SK-N-SH (cell line): ENCODE measurements around the gene SECTM1. TPM values are rescaled to one million over a fixed set of nuclear protein-coding genes. Genes with fewer than 3 reads are reported as not detected.

Experiments
- CTCF ChIA-PET: fragments of 300-600, 350-600 bp; formaldehyde crosslinking; extraction: SDS; loops from one replicate; lab custom pipeline; 2021; lab: Yijun Ruan, JAX
- POLR2A ChIA-PET: fragments of 350-600 bp; sonication (Branson Sonifier 250); formaldehyde crosslinking; extraction: SDS; loops from one replicate; lab custom pipeline; 2020; ENCODE audit warnings: antibody characterized with exemption, inconsistent platforms; lab: Yijun Ruan, JAX
- DNase-seq: peaks from one replicate; pipeline ENCODE4 v3.0.0; 2012
- H2AFZ ChIP-seq: fragments of 200-600 bp; sonication (generic); 2 replicates; pipeline ENCODE4 v1.8.1; 2016; ENCODE audit warnings: antibody characterized with exemption, mild to moderate bottlenecking, low read depth
- H3F3A ChIP-seq: fragments of 200-600 bp; sonication (generic); replicated peaks from 2 replicates; pipeline ENCODE3; 2016; ENCODE audit warnings: antibody characterized with exemption, mild to moderate bottlenecking; ENCODE audit not compliant: insufficient read depth
- H3K27ac ChIP-seq, 2 experiments: fragments of 200-500 bp in 1 of 2; fragments of 200-600 bp in 1 of 2; sonication (Bioruptor generic) in 1 of 2; sonication (generic), shearing (Covaris generic) in 1 of 2; 2 replicates each; pipeline versions ENCODE4 v1.5.1 to v1.6.1; 2014 to 2016; ENCODE audit warnings: low read depth in 2 of 2, inconsistent platforms in 1 of 2, low read length in 1 of 2, mild to moderate bottlenecking in 1 of 2, mixed read lengths in 1 of 2
- H3K27me3 ChIP-seq: fragments of 200-600 bp; sonication (generic), shearing (Covaris generic); 2 replicates; pipeline ENCODE4 v1.6.1; 2016; ENCODE audit warnings: mixed run types; ENCODE audit not compliant: insufficient read depth
- H3K36me3 ChIP-seq, 2 experiments: fragments of 200-500 bp in 1 of 2; fragments of 200-600 bp in 1 of 2; sonication (Bioruptor generic) in 1 of 2; sonication (generic) in 1 of 2; replicated peaks in 1 of 2; 2 replicates each; pipeline versions ENCODE3 to v1.5.1; 2014 to 2016; ENCODE audit warnings: low read length in 1 of 2, mild to moderate bottlenecking in 1 of 2; ENCODE audit not compliant: insufficient read depth in 2 of 2, control insufficient read depth in 1 of 2
- H3K4me1 ChIP-seq, 2 experiments: fragments of 200-500 bp in 1 of 2; fragments of 200-600 bp in 1 of 2; sonication (Bioruptor generic) in 1 of 2; sonication (generic), shearing (Covaris generic) in 1 of 2; 2 replicates each; pipeline versions ENCODE4 v1.5.1 to v1.6.1; 2014 to 2016; ENCODE audit warnings: low read depth in 1 of 2, low read length in 1 of 2, mixed run types in 1 of 2; ENCODE audit not compliant: insufficient read depth in 2 of 2, control insufficient read depth in 1 of 2
- H3K4me2 ChIP-seq: fragments of 200-600 bp; sonication (generic), shearing (Covaris generic); 2 replicates; pipeline ENCODE4 v1.6.1; 2017; ENCODE audit warnings: mixed run types
- H3K4me3 ChIP-seq, 2 experiments: fragments of 200-500 bp in 1 of 2; fragments of 200-600 bp in 1 of 2; sonication (Bioruptor generic) in 1 of 2; sonication (generic), shearing (Covaris generic) in 1 of 2; 2 replicates each; pipeline versions ENCODE4 v1.5.1 to v1.8.1; 2014 to 2016; ENCODE audit warnings: low read depth in 2 of 2, inconsistent platforms in 1 of 2, low read length in 1 of 2, mild to moderate bottlenecking in 1 of 2, mixed read lengths in 1 of 2, moderate library complexity in 1 of 2
- H3K79me2 ChIP-seq: fragments of 200-600 bp; sonication (generic); 2 replicates; pipeline ENCODE4 v1.8.1; 2017; ENCODE audit warnings: mild to moderate bottlenecking; ENCODE audit not compliant: insufficient read depth
- H3K9ac ChIP-seq: fragments of 200-600 bp; sonication (generic); 2 replicates; pipeline ENCODE4 v1.6.1; 2017; ENCODE audit warnings: mixed run types
- H3K9me2 ChIP-seq: fragments of 200-600 bp; sonication (generic); 2 replicates; pipeline ENCODE4 v1.6.1; 2017; ENCODE audit warnings: mixed run types
- H3K9me3 ChIP-seq: fragments of 200-600 bp; sonication (generic); 2 replicates; pipeline ENCODE4 v1.6.1; 2017; ENCODE audit warnings: mixed run types, mild to moderate bottlenecking, moderate library complexity
- H4K20me1 ChIP-seq: fragments of 200-600 bp; sonication (generic); 2 replicates; pipeline ENCODE4 v1.6.1; 2017; ENCODE audit warnings: mild to moderate bottlenecking, mixed run types; ENCODE audit not compliant: insufficient read depth
- ELF1 ChIP-seq: IDR thresholded peaks from 2 replicates; pipeline ENCODE4 v1.4.0; 2012
- FOSL2 ChIP-seq: IDR thresholded peaks from 2 replicates; pipeline ENCODE4 v1.4.0; 2012; ENCODE audit warnings: low read depth, mild to moderate bottlenecking, moderate library complexity, borderline replicate concordance
- FOXJ3 ChIP-seq: sonication (generic); formaldehyde crosslinking; IDR thresholded peaks from 2 replicates; pipeline ENCODE4 v1.5.1; 2020; ENCODE audit warnings: mild to moderate bottlenecking, missing genetic modification reagents
- FOXM1 ChIP-seq: IDR thresholded peaks from 2 replicates; pipeline ENCODE4 v1.4.0; 2012; ENCODE audit warnings: low read depth, mild to moderate bottlenecking
- JUND ChIP-seq: IDR thresholded peaks from 2 replicates; pipeline ENCODE4 v1.4.0; 2012
- MAX ChIP-seq: IDR thresholded peaks from 2 replicates; pipeline ENCODE4 v1.4.0; 2012; ENCODE audit warnings: low read depth
- MEF2A ChIP-seq: IDR thresholded peaks from 2 replicates; pipeline ENCODE4 v1.4.0; 2012; ENCODE audit warnings: low read depth, borderline replicate concordance
- MXI1 ChIP-seq: IDR thresholded peaks from 2 replicates; pipeline ENCODE4 v1.6.1; 2012; ENCODE audit warnings: mild to moderate bottlenecking, low read depth, low read length, improper control_type of control experiment
- NFIC ChIP-seq: IDR thresholded peaks from 2 replicates; pipeline ENCODE4 v1.4.0; 2012; ENCODE audit warnings: borderline replicate concordance
- PBX3 ChIP-seq: IDR thresholded peaks from 2 replicates; pipeline ENCODE4; 2012
- POLR2AphosphoS5 ChIP-seq: IDR thresholded peaks from 2 replicates; pipeline ENCODE4 v1.6.1; 2012; ENCODE audit warnings: low read depth, low read length
- SIN3A ChIP-seq: IDR thresholded peaks from 2 replicates; pipeline ENCODE4 v1.6.1; 2012; ENCODE audit warnings: low read depth, mild to moderate bottlenecking, low read length, moderate library complexity, borderline replicate concordance
- TEAD4 ChIP-seq: IDR thresholded peaks from 2 replicates; pipeline ENCODE4 v1.4.0; 2012; ENCODE audit warnings: mild to moderate bottlenecking, borderline replicate concordance; ENCODE audit not compliant: insufficient read depth
- WGBS: methylation state at CpG from one replicate; pipeline ENCODE4 v1.1.6; 2017; ENCODE audit warnings: low lambda C conversion rate; 5-methylcytosine and 5-hydroxymethylcytosine counted together
- polyA plus RNA-seq, 3 experiments: library from polyadenylated mRNA; depleted of rRNA; stranded (reverse); fragments of >200 nt; gene quantifications; 2 replicates each; pipeline ENCODE4 v1.2.3, GENCODE V29; 2012
- TF ChIP-seq, protein P1 (sequence below): IDR thresholded peaks from 2 replicates; pipeline ENCODE4 v1.4.0; 2012; ENCODE audit warnings: low read depth, borderline replicate concordance
- TF ChIP-seq, protein P2 (sequence below): IDR thresholded peaks from 2 replicates; pipeline ENCODE4 v1.6.1; 2012; ENCODE audit warnings: mild to moderate bottlenecking, low read depth, low read length, moderate library complexity

Gene SECTM1
- polyA plus RNA-seq, 1 of the 3 experiments (the other 2 are of a cell fraction): 3.8 TPM

DNA sequence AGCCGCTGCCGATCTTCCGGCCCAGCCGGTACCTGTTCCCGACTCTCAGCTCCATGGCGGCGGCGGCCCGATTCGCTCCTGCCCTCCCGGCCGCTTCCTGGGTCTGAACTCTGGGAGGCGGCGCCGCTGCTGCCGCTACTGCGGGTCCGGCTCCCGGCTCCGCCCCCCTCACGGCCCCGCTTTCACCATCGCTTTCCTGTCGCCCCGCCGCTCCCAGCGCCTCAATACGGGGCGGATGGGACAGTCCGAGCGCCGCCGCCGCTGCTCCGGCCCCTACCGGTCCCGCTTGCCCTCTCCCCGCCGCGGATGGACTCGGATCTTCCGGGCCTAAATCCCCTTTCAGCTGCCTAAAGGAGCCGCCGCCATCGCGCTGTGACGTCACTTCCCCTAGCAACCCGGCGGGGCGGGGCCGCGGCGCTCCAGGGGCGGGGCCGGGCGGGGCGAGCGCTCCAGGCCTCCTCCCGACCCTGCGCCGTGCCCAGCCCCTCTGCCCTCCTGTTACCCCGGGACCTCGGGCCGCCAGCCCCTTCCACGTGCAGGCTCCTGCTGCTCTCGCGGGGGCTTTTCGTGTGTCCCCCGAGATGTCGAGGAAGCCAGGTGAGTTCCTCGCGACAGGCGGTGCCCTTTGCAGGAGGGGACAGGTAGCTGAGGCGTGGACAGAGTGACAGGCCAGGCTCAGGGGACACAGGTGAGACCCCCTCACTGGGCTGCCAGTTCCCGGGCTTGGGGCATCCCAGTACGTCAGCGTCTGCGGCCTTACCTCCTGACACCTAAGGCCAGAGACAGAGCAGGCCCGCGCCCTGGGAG lies 60.0 kb downstream of the SECTM1 start, which contains the start of gene CSNK1D (continued):
- TF ChIP-seq, protein P1, sequence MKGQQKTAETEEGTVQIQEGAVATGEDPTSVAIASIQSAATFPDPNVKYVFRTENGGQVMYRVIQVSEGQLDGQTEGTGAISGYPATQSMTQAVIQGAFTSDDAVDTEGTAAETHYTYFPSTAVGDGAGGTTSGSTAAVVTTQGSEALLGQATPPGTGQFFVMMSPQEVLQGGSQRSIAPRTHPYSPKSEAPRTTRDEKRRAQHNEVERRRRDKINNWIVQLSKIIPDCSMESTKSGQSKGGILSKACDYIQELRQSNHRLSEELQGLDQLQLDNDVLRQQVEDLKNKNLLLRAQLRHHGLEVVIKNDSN: no peak
- TF ChIP-seq JUND (no peak), TEAD4 (no peak), FOXJ3 (CRISPR knock-in tag) (no peak), MEF2A (no peak), NFIC (no peak), POLR2AphosphoS5 (peak; percentile 85), MAX (peak; percentile 85; the same call in 1 of the 2 replicates), PBX3 (no peak; the same call in 1 of the 2 replicates), ELF1 (no peak; the same call in 1 of the 2 replicates), FOSL2 (no peak)

DNA sequence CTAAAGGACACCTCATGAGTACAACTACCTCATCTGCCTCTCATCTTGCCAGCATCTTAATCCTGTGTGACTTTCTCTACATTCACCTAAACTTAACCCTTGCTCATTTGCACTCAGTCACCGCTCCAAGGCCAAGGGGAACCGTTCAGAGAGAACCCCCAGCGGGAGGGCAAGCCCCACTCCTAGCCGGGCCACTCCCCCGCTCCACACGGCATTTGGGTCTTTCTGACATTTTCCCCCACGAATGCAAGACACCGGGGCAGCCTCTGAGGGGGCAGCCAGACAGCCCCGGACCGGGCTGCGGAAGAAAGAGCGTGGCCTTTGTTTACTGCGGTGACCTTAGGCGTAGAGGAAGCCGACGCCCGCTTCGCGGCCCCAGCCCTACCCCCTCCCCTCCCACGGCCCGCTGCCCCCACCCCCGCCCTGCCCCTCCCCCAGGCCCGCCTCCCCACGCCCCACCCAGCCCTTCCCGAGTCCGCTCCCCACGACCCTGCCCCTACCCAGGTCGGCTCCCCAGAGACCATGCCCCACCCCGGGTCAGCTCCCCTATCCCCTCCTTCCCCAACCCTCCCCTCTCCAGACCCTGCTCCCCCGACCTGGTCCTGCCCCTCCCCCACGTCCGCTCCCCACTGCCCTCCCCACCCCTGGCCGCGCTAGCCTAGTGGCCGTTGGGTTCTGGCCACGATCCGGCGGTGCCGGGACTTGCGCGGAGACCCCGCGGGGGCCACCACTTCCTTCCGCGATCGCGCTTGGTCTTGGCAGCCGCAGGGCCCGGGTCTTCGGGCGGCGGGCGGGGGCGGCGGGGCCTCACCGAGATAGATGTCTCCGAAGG lies 60.9 kb downstream of the SECTM1 start:
- Histone ChIP-seq H3K4me3 (peak overlapping the region; percentile 81 to 91), H3K27me3 (no peaks in the 10 kb centered on the region), H4K20me1 (peaks cover 50% of the 10 kb centered on the region), H2AFZ (peak overlapping the region; percentile 71; the same call in 1 of the 2 replicates), H3F3A (peaks cover 15% of the 10 kb centered on the region), H3K36me3 (peaks cover 11 to 34% of the 10 kb centered on the region in 2 experiments), H3K79me2 (peaks cover 60% of the 10 kb centered on the region), H3K4me2 (peak overlapping the region; percentile 98), H3K9me3 (no peaks in the 10 kb centered on the region), H3K4me1 (peaks cover 36 to 52% of the 10 kb centered on the region in 2 experiments), H3K9me2 (no peaks in the 10 kb centered on the region), H3K9ac (peak overlapping the region; percentile 98), H3K27ac (peak overlapping the region; percentile 90 to 94)
- peak; percentile 92 for DNase-seq
- ChIA-PET CTCF (interaction anchor here (1.3 to 3.2 kb wide), 4 partner anchors 11 to 37 kb away, joined by 3 to 13 read pairs (median 4); no protein-coding TSS in a partner anchor), POLR2A (interaction anchor here (0.7 to 2.3 kb wide), 4 partner anchors 11 to 58 kb away, joined by 3 to 21 read pairs (median 10); no protein-coding TSS in a partner anchor)
- 2% methylated on average over 56 of the region's 57 CpGs for WGBS
- TF ChIP-seq ELF1: no peak
- TF ChIP-seq, protein P2, sequence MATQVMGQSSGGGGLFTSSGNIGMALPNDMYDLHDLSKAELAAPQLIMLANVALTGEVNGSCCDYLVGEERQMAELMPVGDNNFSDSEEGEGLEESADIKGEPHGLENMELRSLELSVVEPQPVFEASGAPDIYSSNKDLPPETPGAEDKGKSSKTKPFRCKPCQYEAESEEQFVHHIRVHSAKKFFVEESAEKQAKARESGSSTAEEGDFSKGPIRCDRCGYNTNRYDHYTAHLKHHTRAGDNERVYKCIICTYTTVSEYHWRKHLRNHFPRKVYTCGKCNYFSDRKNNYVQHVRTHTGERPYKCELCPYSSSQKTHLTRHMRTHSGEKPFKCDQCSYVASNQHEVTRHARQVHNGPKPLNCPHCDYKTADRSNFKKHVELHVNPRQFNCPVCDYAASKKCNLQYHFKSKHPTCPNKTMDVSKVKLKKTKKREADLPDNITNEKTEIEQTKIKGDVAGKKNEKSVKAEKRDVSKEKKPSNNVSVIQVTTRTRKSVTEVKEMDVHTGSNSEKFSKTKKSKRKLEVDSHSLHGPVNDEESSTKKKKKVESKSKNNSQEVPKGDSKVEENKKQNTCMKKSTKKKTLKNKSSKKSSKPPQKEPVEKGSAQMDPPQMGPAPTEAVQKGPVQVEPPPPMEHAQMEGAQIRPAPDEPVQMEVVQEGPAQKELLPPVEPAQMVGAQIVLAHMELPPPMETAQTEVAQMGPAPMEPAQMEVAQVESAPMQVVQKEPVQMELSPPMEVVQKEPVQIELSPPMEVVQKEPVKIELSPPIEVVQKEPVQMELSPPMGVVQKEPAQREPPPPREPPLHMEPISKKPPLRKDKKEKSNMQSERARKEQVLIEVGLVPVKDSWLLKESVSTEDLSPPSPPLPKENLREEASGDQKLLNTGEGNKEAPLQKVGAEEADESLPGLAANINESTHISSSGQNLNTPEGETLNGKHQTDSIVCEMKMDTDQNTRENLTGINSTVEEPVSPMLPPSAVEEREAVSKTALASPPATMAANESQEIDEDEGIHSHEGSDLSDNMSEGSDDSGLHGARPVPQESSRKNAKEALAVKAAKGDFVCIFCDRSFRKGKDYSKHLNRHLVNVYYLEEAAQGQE: no peak
- TF ChIP-seq MAX: peak; percentile 25; the same call in 1 of the 2 replicates
- TF ChIP-seq JUND: no peak
- TF ChIP-seq SIN3A: peak; percentile 62; the same call in 1 of the 2 replicates
- no peak for TF ChIP-seq FOXM1
- peak; percentile 15; the same call in 1 of the 2 replicates for TF ChIP-seq PBX3
- TF ChIP-seq NFIC: no peak
- TF ChIP-seq MXI1: peak; percentile 46; the same call in 1 of the 2 replicates
